ENCODE data around the gene HIBADH. TPM values are rescaled to one million over a fixed set of nuclear protein-coding genes. Genes with fewer than 3 reads are reported as not detected.

Gene HIBADH
- total RNA-seq, 4 donors from 2014 or later, result 38.9 to 58.8 (median 52.2) TPM

DNA sequence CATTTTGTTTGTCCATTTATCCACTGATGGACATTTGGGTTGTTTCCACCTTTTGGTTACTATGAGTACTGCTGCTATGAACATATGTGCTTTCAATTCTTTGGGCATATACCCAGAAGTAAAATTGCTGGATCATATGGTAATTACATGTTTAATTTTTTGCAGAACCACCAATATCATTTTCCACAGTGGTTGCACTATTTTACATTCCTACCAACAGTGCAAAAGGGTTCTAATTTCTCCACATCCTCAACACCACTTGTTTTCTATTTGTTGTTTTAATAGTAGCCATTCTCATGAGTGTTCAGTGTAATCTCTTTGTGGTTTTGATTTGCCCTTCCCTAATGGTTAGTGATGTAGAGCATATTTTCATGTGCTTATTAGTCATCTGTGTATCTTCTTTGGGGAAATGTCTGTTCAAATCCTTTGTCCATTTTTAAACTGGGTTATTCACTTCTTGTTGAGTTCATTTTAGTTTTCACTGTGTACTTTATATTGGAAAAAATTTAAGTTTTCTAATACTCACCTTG is 101.9 kb downstream of the HIBADH start:
- Histone ChIP-seq H3K36me3 (no peaks in the 10 kb centered on the region), H3K4me3 (no peak overlapping the region), H3K9me3 (no peaks in the 10 kb centered on the region), H3K27ac (no peak overlapping the region), H3K27me3 (no peaks in the 10 kb centered on the region), H3K4me1 (no peaks in the 10 kb centered on the region)
- DNase-seq, result no peak
- TF ChIP-seq POLR2A (IDR thresholded peaks at IDR 0.05), result no peak
- TF ChIP-seq, protein P1, sequence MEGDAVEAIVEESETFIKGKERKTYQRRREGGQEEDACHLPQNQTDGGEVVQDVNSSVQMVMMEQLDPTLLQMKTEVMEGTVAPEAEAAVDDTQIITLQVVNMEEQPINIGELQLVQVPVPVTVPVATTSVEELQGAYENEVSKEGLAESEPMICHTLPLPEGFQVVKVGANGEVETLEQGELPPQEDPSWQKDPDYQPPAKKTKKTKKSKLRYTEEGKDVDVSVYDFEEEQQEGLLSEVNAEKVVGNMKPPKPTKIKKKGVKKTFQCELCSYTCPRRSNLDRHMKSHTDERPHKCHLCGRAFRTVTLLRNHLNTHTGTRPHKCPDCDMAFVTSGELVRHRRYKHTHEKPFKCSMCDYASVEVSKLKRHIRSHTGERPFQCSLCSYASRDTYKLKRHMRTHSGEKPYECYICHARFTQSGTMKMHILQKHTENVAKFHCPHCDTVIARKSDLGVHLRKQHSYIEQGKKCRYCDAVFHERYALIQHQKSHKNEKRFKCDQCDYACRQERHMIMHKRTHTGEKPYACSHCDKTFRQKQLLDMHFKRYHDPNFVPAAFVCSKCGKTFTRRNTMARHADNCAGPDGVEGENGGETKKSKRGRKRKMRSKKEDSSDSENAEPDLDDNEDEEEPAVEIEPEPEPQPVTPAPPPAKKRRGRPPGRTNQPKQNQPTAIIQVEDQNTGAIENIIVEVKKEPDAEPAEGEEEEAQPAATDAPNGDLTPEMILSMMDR (IDR thresholded peaks at IDR 0.05), result no peak
- intact Hi-C loops (cut with DNase I; ENCODE audit: low total_unique reads), result no loop called here

DNA sequence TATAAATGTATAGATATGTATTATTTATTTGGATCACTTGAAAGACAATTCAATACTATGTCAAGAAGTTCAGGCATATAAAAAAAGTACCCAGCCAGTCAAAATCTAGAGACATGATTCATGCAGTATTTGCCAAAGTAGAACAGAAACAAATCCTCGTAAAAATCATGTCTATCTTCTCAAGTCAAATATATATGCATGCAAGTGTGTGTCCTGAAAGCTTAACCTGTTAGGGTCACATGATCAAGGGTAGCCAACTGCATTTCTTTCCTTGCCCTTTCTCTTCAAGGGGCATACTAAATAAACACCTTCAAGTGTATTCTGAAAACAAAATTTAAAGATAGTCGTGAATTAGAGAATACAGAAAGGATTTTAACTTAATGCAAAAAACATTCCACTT is 107.0 kb downstream of the HIBADH start:
- H3K4me3 ChIP-seq, result no peak overlapping the region
- no peak for TF ChIP-seq POLR2A (IDR thresholded peaks at IDR 0.05)
- TF ChIP-seq, protein P1 (IDR thresholded peaks at IDR 0.05), result no peak
- no peaks in the 10 kb centered on the region for H3K36me3 ChIP-seq
- intact Hi-C loops (cut with DNase I; ENCODE audit: low total_unique reads), result no loop called here
- no peak for DNase-seq
- H3K27ac ChIP-seq, result no peak overlapping the region
- no peaks in the 10 kb centered on the region for H3K4me1 ChIP-seq
- H3K9me3 ChIP-seq, result no peaks in the 10 kb centered on the region
- no peaks in the 10 kb centered on the region for H3K27me3 ChIP-seq

DNA sequence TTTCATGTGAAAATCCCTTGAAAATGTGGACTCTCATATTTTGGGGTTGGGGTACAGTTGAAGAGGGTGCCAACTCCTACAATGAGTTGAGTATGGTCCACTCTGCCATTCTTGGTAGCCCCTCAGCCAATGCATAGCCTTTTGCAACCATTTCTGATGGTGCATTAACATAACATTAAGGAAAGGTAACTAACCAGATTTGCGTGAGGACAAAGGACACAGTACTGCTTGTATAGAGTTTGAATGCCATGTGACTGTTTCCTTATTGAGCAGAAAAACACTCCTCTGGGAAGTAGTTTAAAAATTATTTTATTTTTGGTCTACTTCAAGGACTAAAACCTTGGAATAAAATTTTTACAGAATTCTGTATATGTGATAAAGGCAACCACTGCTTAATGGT is 107.9 kb downstream of the HIBADH start:
- Histone ChIP-seq H3K4me3 (no peak overlapping the region), H3K4me1 (no peaks in the 10 kb centered on the region), H3K36me3 (no peaks in the 10 kb centered on the region), H3K27me3 (no peaks in the 10 kb centered on the region), H3K27ac (no peak overlapping the region), H3K9me3 (no peaks in the 10 kb centered on the region)
- intact Hi-C loops (cut with DNase I; ENCODE audit: low total_unique reads), result no loop called here
- no peak for DNase-seq
- TF ChIP-seq POLR2A (IDR thresholded peaks at IDR 0.05), result no peak
- TF ChIP-seq, protein P1 (IDR thresholded peaks at IDR 0.05), result no peak

DNA sequence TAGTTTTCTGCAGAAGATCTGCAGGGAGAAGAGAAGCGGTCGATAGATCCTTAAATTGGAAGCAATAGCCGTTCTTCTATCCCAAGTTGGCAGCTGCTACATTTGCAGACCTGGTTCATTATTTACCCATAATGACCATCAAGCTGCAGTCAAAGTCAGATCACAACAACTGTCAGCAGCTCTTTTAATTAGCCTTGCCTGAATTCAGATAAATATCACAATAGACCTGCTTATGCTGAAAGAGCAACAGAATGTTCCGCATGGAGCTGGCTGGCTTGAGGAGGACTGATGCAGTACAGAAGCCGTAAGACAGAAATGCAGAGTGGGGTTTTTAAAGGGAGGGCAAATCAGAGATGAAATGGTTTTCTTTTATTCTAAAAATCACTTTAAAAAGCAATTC is 109.4 kb downstream of the HIBADH start:
- Histone ChIP-seq H3K36me3 (no peaks in the 10 kb centered on the region), H3K4me1 (no peaks in the 10 kb centered on the region), H3K9me3 (no peaks in the 10 kb centered on the region), H3K27me3 (no peaks in the 10 kb centered on the region), H3K27ac (no peak overlapping the region), H3K4me3 (no peak overlapping the region)
- no peak for DNase-seq
- TF ChIP-seq, protein P1 (IDR thresholded peaks at IDR 0.05), result no peak
- TF ChIP-seq POLR2A (IDR thresholded peaks at IDR 0.05), result no peak
- intact Hi-C loops (cut with DNase I; ENCODE audit: low total_unique reads), result no loop called here

DNA sequence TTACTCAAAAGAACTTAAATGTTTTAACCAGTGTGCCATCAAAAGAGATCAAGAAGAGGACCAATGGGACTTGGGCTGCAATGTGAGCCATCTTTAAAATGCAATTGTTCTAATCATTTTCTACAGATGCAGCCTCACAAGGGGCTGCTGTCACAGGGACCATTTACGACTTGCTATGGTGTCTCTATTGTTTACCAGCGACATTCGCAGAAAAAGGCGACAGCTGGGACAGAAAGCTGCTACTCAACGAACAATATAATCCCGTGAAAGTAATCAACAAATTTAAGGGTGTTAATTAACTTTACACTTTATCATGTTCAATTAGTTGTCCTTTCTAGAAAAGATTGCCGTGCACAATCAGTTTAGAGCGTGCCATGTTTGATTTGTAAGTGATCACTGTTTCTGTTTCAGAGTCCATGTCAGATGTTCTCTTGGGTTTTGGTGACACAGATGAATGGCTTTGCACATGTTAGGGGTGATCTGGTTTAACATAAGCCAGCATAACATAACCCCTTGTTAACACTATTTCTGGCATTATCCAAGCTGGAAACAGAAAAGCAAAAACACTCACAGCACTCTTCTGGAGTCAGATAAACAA is 110.8 kb downstream of the HIBADH start:
- no peak overlapping the region for H3K4me3 ChIP-seq
- no peak overlapping the region for H3K27ac ChIP-seq
- TF ChIP-seq POLR2A (IDR thresholded peaks at IDR 0.05), result no peak
- TF ChIP-seq, protein P1 (IDR thresholded peaks at IDR 0.05), result no peak
- no peaks in the 10 kb centered on the region for H3K27me3 ChIP-seq
- DNase-seq, result no peak
- no peaks in the 10 kb centered on the region for H3K9me3 ChIP-seq
- intact Hi-C loops (cut with DNase I; ENCODE audit: low total_unique reads), result no loop called here
- no peaks in the 10 kb centered on the region for H3K36me3 ChIP-seq
- H3K4me1 ChIP-seq, result no peaks in the 10 kb centered on the region
